Neuronal stem cell (in vitro differentiated cells): ENCODE measurements around the gene PRM3.
A peak's percentile ranks its signal among the peaks of the same experiment; 100 is the strongest.
"Not testable (repeated sequence)": the region's sequence is repeated elsewhere in the genome, so short reads cannot be mapped to it uniquely, and the experiment has no call there.

Experiments
- DNase-seq: peaks from one replicate; pipeline ENCODE4 v3.0.0-alpha.2; 2013; ENCODE audit warnings: low spot score
- H2AFZ ChIP-seq: one replicate; pipeline ENCODE4 v1.6.1; 2013; ENCODE audit warnings: mild to moderate bottlenecking, low read length, inconsistent platforms
- H2AK5ac ChIP-seq: 2 replicates; pipeline ENCODE4 v1.6.1; 2013; ENCODE audit warnings: low read depth, mild to moderate bottlenecking, inconsistent platforms, low read length, moderate library complexity, mixed read lengths
- H2BK120ac ChIP-seq: 2 replicates; pipeline ENCODE4 v1.6.1; 2013; ENCODE audit warnings: low read depth, mild to moderate bottlenecking, inconsistent platforms, low read length, moderate library complexity, mixed read lengths
- H2BK12ac ChIP-seq: one replicate; pipeline ENCODE4 v1.6.1; 2013; ENCODE audit warnings: low read length, inconsistent platforms
- H2BK15ac ChIP-seq: 2 replicates; pipeline ENCODE4 v1.6.1; 2013; ENCODE audit warnings: mild to moderate bottlenecking, low read length, inconsistent platforms, mixed read lengths
- H2BK5ac ChIP-seq: one replicate; pipeline ENCODE4 v1.6.1; 2013; ENCODE audit warnings: inconsistent platforms, mild to moderate bottlenecking, low read length, moderate library complexity
- H3K14ac ChIP-seq: one replicate; pipeline ENCODE4 v1.6.1; 2013; ENCODE audit warnings: low read length, inconsistent platforms
- H3K18ac ChIP-seq: 2 replicates; pipeline ENCODE4 v1.6.1; 2013; ENCODE audit warnings: low read length, inconsistent platforms
- H3K23ac ChIP-seq: 2 replicates; pipeline ENCODE4 v1.6.1; 2013; ENCODE audit warnings: low read depth, mild to moderate bottlenecking, mixed read lengths, low read length, inconsistent platforms; ENCODE audit not compliant: poor library complexity
- H3K27ac ChIP-seq: replicated peaks from 3 replicates; pipeline ENCODE4 v1.5.1; 2013; ENCODE audit warnings: low read length, inconsistent platforms
- H3K27me3 ChIP-seq, 3 experiments: 2 replicates each; pipeline ENCODE4 v1.6.1; 2013; ENCODE audit warnings: low read length in 3 of 3, mild to moderate bottlenecking in 2 of 3, inconsistent platforms in 1 of 3, low read depth in 1 of 3, mixed read lengths in 1 of 3, moderate library complexity in 1 of 3; ENCODE audit not compliant: control insufficient read depth in 3 of 3, insufficient read depth in 3 of 3
- H3K36me3 ChIP-seq, 2 donors: replicated peaks in 1 of 2; 2 replicates each; pipeline ENCODE4 v1.6.1; 2013; ENCODE audit warnings: low read length in 2 of 2; ENCODE audit not compliant: control insufficient read depth in 2 of 2, insufficient read depth in 2 of 2
- H3K4ac ChIP-seq: 2 replicates; pipeline ENCODE4 v1.6.1; 2013; ENCODE audit warnings: inconsistent platforms, mild to moderate bottlenecking, low read length, moderate library complexity
- H3K4me1 ChIP-seq, 2 donors: 1 replicate in 1 of 2; 2 replicates in 1 of 2; pipeline ENCODE4 v1.6.1; 2013; ENCODE audit warnings: low read length in 2 of 2, low read depth in 1 of 2; ENCODE audit not compliant: control insufficient read depth in 2 of 2, insufficient read depth in 1 of 2
- H3K4me2 ChIP-seq: one replicate; pipeline ENCODE4 v1.6.1; 2013; ENCODE audit warnings: mild to moderate bottlenecking, low read length, inconsistent platforms; ENCODE audit not compliant: insufficient read depth, poor library complexity, severe bottlenecking
- H3K4me3 ChIP-seq, 2 donors: 2 replicates each; pipeline ENCODE4 v1.5.1; 2013; ENCODE audit warnings: low read length in 2 of 2, mild to moderate bottlenecking in 2 of 2, inconsistent platforms in 1 of 2, moderate library complexity in 1 of 2
- H3K79me1 ChIP-seq: one replicate; pipeline ENCODE4 v1.6.1; 2013; ENCODE audit warnings: low read depth, mild to moderate bottlenecking, inconsistent platforms, low read length, moderate library complexity
- H3K9ac ChIP-seq: one replicate; pipeline ENCODE4 v1.6.1; 2013; ENCODE audit warnings: mild to moderate bottlenecking, low read depth, low read length, inconsistent platforms; ENCODE audit not compliant: poor library complexity
- H3K9me3 ChIP-seq, 2 donors: replicated peaks in 1 of 2; 2 replicates each; pipeline versions ENCODE3 to v1.6.1; 2013; ENCODE audit warnings: low read length in 2 of 2, mild to moderate bottlenecking in 2 of 2, inconsistent platforms in 1 of 2, low read depth in 1 of 2, mixed read lengths in 1 of 2, moderate library complexity in 1 of 2; ENCODE audit not compliant: control insufficient read depth in 2 of 2, insufficient read depth in 1 of 2
- H4K8ac ChIP-seq: one replicate; pipeline ENCODE4 v1.6.1; 2013; ENCODE audit warnings: low read depth, mild to moderate bottlenecking, inconsistent platforms, low read length, moderate library complexity
- H4K91ac ChIP-seq: one replicate; pipeline ENCODE4 v1.6.1; 2013; ENCODE audit warnings: low read length, low read depth, mild to moderate bottlenecking, inconsistent platforms; ENCODE audit not compliant: poor library complexity
- WGBS, 2 donors: extraction: QIAGEN DNeasy Blood & Tissue Kit; methylation state at CpG; one replicate each; pipeline ENCODE4 v1.1.7; 2013; ENCODE audit warnings: missing lambda C conversion rate in 2 of 2, mixed read lengths in 1 of 2; ENCODE audit not compliant: insufficient read length in 2 of 2, insufficient replicate concordance in 1 of 2; ENCODE audit errors: extremely low coverage in 2 of 2; 5-methylcytosine and 5-hydroxymethylcytosine counted together

Gene PRM3

DNA sequence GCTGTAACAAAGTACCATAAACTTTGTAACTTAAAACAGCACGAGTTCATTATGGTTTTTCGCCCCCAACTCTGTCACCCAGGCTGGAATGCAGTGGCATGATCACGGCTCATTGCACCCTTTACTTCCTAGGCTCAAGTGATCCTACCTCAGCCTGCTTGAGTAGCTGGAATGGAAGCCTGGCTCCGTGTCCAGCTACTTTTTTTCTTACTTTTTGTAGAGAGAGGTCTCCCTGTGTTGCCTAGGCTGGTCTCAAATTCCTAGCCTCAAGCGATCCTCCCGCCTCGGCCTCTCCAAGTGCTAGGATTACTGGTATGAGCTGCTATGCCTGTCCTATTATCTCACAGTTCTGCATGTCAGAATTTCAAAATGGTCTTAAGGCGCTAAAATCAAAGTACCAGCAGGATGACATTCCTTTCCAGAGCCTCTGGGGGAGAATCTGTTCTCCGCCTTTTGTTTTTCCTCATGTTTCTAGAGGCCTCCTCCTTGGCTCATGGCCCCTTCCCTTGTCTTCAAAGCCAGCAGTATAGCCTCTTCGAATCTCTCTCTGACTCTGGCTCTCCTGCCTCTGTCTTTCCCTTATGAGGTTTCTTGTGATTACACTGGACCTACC, 17.8 kb upstream of the PRM3 start:
- Histone ChIP-seq H3K4me3 (no peak overlapping the region), H2BK15ac (no peak overlapping the region), H3K27me3 (peaks cover 0 to 3% (median 0%) of the 10 kb centered on the region in 3 experiments), H3K4me1 (peaks cover 8 to 13% of the 10 kb centered on the region in 2 donors), H2AK5ac (no peak overlapping the region), H3K18ac (no peak overlapping the region), H3K36me3 (no peaks in the 10 kb centered on the region), H3K14ac (no peak overlapping the region), H3K27ac (no peak overlapping the region), H2AFZ (no peak overlapping the region), H2BK120ac (no peak overlapping the region), H4K91ac (no peak overlapping the region), H3K9me3 (peaks cover 0 to 4% of the 10 kb centered on the region in 2 donors), H3K4ac (no peak overlapping the region), H4K8ac (no peak overlapping the region), H2BK5ac (no peak overlapping the region), H3K79me1 (no peaks in the 10 kb centered on the region), H3K9ac (no peak overlapping the region), H3K4me2 (no peak overlapping the region), H3K23ac (no peak overlapping the region), H2BK12ac (no peak overlapping the region)
- DNase-seq: no peak
- WGBS, 2 donors: no CpG with 5 or more reads among the region's 10 CpGs

DNA sequence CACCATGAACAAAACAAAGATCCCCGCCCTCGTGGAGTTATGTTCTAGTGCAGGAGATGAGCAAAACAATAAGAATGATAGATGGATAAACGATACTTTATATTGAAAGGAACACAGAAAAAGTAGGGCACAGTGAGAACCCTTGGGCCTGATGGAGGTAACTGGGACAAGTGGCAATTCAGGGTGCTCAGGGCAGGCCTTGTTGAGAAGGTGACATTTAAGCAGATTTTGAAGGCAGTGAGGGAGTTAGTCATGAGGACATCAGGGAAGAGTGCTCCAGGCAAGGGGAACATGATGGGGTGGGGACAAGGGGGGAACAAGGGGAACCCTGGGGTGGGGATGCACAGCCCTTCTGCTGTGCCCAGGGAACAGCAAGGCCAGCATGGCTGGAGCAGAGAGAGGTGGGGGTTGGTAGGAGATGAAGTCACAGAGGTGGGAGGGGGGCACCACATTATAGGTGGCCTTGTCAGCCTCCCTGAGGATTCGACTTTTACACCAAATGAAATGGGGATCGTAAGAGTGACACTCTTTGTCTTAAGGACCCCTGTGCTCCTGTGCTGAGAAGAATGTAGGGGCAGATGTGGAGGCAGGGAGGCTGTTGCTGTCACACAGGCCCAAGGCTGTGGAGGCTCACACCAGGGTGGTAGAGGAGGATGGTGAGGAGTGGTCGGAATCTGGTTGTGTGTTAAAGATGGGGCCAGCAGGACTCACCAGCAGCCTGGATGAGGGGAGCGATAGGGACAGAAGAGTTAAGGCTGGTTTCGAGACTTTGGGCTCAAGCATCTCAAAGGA, 16.9 kb upstream of the PRM3 start:
- no peak overlapping the region for H2BK15ac ChIP-seq
- no peak overlapping the region for H4K91ac ChIP-seq
- H2BK5ac ChIP-seq: no peak overlapping the region
- H3K4ac ChIP-seq: no peak overlapping the region
- no peak overlapping the region for H3K14ac ChIP-seq
- H3K4me3 ChIP-seq: no peak overlapping the region
- no peaks in the 10 kb centered on the region for H3K36me3 ChIP-seq
- H2AFZ ChIP-seq: no peak overlapping the region
- H3K4me2 ChIP-seq: no peak overlapping the region
- no peak overlapping the region for H3K9ac ChIP-seq
- peak overlapping the region; percentile 88 for H2AK5ac ChIP-seq
- no peaks in the 10 kb centered on the region for H3K79me1 ChIP-seq
- H3K27ac ChIP-seq: no peak overlapping the region
- peaks cover 0 to 3% (median 0%) of the 10 kb centered on the region in 3 experiments for H3K27me3 ChIP-seq
- H2BK12ac ChIP-seq: peak overlapping the region; percentile 35
- H3K18ac ChIP-seq: peak overlapping the region; percentile 2
- H4K8ac ChIP-seq: peak overlapping the region; percentile 82
- H2BK120ac ChIP-seq: no peak overlapping the region
- no CpG with 5 or more reads among the region's 8 CpGs for WGBS, 2 donors
- DNase-seq: no peak
- H3K4me1 ChIP-seq: peaks cover 8 to 15% of the 10 kb centered on the region in 2 donors
- no peak overlapping the region for H3K23ac ChIP-seq
- peaks cover 0 to 4% of the 10 kb centered on the region in 2 donors for H3K9me3 ChIP-seq

DNA sequence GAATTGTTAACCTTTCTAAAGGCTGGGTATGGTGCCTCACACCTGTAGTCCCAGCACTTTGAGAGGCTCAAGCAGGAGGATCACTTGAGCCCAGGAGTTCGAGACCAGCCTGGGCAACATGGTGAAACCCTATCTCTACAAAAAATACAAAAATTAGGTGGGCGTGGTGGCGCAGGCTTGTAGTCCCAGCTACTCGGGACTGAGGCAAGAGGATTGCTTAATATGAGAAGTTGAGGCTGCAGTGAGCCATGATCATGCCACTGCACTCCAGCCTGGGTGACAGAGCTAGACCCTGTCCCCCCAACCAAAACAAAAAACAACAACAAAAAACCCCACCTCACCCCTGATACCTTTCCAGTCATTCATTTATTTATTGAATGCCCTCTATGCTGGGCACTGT, 16.3 kb upstream of the PRM3 start:
- not testable (repeated sequence) for H2AK5ac ChIP-seq, H2BK5ac ChIP-seq, H3K23ac ChIP-seq, H3K27me3 ChIP-seq, H3K27ac ChIP-seq, H2BK12ac ChIP-seq, H3K4ac ChIP-seq, H3K18ac ChIP-seq, H2BK120ac ChIP-seq, H4K8ac ChIP-seq, H2AFZ ChIP-seq, H3K14ac ChIP-seq, H3K4me3 ChIP-seq, H3K79me1 ChIP-seq, H3K36me3 ChIP-seq, H3K9me3 ChIP-seq, DNase-seq, H4K91ac ChIP-seq, H3K9ac ChIP-seq, H2BK15ac ChIP-seq, H3K4me2 ChIP-seq
- WGBS, 2 donors: no CpG with 5 or more reads among the region's 4 CpGs
- peaks cover 8 to 16% of the 10 kb centered on the region in 2 donors for H3K4me1 ChIP-seq

DNA sequence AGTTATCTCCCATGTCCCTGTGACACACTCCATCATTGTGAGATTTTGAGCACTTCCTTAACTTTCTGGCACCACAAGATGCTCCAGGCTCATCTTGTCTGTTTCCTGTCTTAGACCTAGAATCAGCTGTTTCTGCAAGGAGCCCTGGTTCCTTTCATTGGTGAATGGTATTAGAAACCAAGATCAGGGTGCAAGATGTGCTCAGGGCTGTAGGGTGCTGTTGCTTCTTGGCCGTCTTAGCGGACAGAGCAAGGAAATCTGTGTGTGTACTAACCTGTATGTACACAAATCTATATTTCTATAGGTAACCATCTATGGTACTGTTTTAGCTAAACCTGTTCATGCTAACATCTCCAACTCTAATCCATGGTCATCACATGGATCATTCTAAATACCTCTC, 15.8 kb upstream of the PRM3 start:
- no peak overlapping the region for H2BK120ac ChIP-seq
- no peak overlapping the region for H2BK12ac ChIP-seq
- H3K14ac ChIP-seq: no peak overlapping the region
- DNase-seq: no peak
- whole genome bisulfite sequencing, 2 donors: no CpG with 5 or more reads among the region's 2 CpGs
- H4K91ac ChIP-seq: no peak overlapping the region
- H3K27me3 ChIP-seq: peaks cover 0 to 3% (median 0%) of the 10 kb centered on the region in 3 experiments
- H3K18ac ChIP-seq: no peak overlapping the region
- no peak overlapping the region for H3K4me2 ChIP-seq
- no peaks in the 10 kb centered on the region for H3K36me3 ChIP-seq
- H4K8ac ChIP-seq: no peak overlapping the region
- no peaks in the 10 kb centered on the region for H3K79me1 ChIP-seq
- H3K9ac ChIP-seq: no peak overlapping the region
- no peak overlapping the region for H3K23ac ChIP-seq
- H2AK5ac ChIP-seq: no peak overlapping the region
- H2AFZ ChIP-seq: no peak overlapping the region
- H3K27ac ChIP-seq: no peak overlapping the region
- no peak overlapping the region for H3K4ac ChIP-seq
- H2BK15ac ChIP-seq: no peak overlapping the region
- peaks cover 8 to 16% of the 10 kb centered on the region in 2 donors for H3K4me1 ChIP-seq
- H3K4me3 ChIP-seq: no peak overlapping the region
- H2BK5ac ChIP-seq: no peak overlapping the region
- H3K9me3 ChIP-seq: peaks cover 0 to 4% of the 10 kb centered on the region in 2 donors
